OCI-LY3 (cell line): ENCODE results near the gene TMEM259.

ENCODE experiments used
- CTCF ChIP-seq: fragments of 200-600, 300-600 bp; sonication (generic); IDR thresholded peaks from 2 replicates; pipeline ENCODE4 v1.5.1; 2014; ENCODE audit warnings: antibody characterized with exemption, low read length, low read depth
- EZH2phosphoT487 ChIP-seq: fragments of 200-600 bp; shearing (Covaris generic); IDR thresholded peaks from 2 replicates; pipeline ENCODE4 v1.6.1; 2018; ENCODE audit warnings: antibody characterized with exemption, mixed run types, low read depth

DNA sequence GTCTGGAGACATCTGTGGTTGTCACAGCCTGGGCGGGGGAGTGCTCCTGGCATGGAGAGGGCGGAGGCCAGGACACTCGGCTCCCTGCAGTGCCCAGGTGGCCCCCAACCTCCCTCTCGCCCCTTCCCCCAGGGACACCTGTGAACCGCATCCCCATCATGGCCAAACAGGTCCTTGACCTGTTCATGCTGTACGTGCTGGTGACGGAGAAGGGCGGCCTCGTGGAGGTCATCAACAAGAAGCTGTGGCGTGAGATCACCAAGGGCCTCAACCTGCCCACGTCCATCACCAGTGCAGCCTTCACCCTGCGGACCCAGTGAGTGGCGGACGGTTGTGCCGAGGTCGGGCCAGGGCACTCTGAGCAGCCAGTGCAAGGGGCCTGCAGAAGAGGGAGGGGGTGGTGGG is 56.8 kb downstream of the TMEM259 start:
- TF ChIP-seq CTCF (no peak), EZH2phosphoT487 (no peak)
